ENCODE measurements around the gene GPX6. TPM values are rescaled to one million over a fixed set of nuclear protein-coding genes. Genes with fewer than 3 reads are reported as not detected.
"Not testable (repeated sequence)": the region's sequence is repeated elsewhere in the genome, so short reads cannot be mapped to it uniquely, and the experiment has no call there.

Gene GPX6
- total RNA-seq, 4 donors from 2014 or later: not detected

DNA sequence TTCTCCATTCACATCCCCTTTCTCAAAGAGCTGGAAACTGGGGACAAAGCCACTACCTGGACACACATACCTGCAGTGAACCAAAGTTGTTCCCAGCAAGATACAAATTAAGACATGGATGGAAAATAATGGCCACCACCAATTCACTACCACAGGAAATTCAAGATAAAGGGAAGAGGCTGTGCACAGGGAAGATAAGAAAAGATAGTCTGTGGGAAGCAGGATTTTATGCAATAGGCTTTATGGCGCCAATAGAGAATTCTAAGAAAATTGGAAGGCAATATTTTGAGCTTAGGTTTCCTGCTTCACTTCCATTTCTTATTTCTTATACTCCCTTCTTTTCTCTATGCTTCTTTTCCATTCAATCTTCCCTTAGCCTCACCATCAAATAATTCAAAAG lies 9.9 kb downstream of the GPX6 start:
- Histone ChIP-seq H3K27ac (no peak overlapping the region), H3K27me3 (no peaks in the 10 kb centered on the region), H3K4me3 (replicated peaks in 1 of 3) (no peak overlapping the region), H3K9me3 (no peaks in the 10 kb centered on the region), H3K36me3 (no peaks in the 10 kb centered on the region), H3K4me1 (no peaks in the 10 kb centered on the region)
- 95 to 97% methylated on average over 1 of the region's 1 CpG for WGBS, 2 donors
- no peak for DNase-seq
- TF ChIP-seq POLR2A (IDR thresholded peaks at IDR 0.05): no peak
- TF ChIP-seq, protein P1, sequence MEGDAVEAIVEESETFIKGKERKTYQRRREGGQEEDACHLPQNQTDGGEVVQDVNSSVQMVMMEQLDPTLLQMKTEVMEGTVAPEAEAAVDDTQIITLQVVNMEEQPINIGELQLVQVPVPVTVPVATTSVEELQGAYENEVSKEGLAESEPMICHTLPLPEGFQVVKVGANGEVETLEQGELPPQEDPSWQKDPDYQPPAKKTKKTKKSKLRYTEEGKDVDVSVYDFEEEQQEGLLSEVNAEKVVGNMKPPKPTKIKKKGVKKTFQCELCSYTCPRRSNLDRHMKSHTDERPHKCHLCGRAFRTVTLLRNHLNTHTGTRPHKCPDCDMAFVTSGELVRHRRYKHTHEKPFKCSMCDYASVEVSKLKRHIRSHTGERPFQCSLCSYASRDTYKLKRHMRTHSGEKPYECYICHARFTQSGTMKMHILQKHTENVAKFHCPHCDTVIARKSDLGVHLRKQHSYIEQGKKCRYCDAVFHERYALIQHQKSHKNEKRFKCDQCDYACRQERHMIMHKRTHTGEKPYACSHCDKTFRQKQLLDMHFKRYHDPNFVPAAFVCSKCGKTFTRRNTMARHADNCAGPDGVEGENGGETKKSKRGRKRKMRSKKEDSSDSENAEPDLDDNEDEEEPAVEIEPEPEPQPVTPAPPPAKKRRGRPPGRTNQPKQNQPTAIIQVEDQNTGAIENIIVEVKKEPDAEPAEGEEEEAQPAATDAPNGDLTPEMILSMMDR (IDR thresholded peaks at IDR 0.05): no peak
- intact Hi-C loops (cut with DNase I): no loop called here

DNA sequence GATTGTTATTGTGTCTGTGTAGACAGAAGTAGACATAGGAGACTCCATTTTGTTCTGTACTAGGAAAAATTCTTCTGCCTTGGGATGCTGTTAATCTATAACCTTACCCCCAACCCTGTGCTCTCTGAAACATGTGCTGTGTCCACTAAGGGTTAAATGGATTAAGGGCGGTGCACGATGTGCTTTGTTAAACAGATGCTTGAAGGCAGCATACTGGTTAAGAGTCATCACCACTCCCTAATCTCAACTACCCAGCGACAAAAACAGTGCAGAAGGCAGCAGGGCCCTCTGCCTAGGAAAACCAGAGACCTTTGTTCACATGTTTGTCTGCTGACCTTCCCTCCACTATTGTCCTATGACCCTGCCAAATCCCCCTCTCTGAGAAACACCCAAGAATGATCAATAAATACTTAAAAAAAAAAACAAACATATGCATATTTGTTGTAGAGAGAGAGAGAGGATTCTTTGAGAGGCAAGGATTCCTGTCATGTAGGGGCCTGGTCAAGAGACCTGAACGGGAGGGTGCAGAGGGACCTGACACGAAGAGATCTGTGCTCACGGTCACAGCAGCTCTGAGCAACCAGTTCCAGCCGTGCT lies 12.8 kb downstream of the GPX6 start:
- H3K27me3 ChIP-seq; DNase-seq; H3K4me3 ChIP-seq (replicated peaks in 1 of 3); H3K36me3 ChIP-seq; H3K27ac ChIP-seq; H3K9me3 ChIP-seq; intact Hi-C loops (cut with DNase I); H3K4me1 ChIP-seq: not testable (repeated sequence)
- WGBS, 2 donors: 39 to 46% methylated on average over 7 of the region's 7 CpGs

DNA sequence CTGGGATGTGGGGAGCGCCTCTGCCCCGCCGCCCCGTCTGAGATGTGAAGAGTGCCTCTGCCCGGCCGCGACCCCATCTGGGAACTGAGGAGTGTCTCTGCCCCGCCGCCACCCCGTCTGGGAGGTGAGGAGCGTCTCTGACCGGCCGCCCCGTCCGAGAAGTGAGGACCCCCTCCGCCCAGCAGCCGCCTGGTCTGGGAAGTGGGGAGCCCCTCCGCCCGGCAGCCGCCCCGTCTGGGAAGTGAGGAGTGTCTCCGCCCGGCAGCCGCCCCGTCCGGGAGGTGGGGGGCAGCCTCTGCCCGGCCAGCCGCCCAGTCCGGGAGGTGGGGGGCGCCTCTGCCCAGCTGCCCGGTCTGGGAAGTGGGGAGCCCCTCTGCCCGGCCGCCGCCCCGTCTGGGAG lies 13.5 kb downstream of the GPX6 start:
- 90 to 99% methylated on average over 2 to 25 of the region's 35 CpGs for WGBS, 2 donors
- DNase-seq; H3K36me3 ChIP-seq; H3K27me3 ChIP-seq; H3K4me3 ChIP-seq (replicated peaks in 1 of 3); intact Hi-C loops (cut with DNase I); H3K4me1 ChIP-seq; H3K9me3 ChIP-seq; H3K27ac ChIP-seq: not testable (repeated sequence)

DNA sequence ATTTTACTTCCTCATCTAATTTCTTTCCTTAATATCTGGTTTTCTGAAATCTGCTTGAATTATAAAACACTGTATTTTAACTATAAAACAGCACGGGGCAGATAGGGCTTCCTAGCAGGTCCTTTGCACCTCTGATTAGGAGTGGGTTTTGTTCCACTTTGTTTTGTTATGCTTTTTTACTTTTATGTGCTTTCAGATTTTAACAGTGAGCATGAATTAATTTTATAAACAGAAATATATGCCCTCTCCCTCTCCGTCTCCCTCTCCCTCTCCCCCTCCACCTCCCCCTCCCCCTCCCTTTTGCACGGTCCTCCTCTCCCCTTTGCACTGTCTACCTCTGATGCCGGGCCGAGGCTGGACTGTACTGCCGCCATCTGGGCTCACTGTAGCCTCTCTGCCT lies 14.3 kb downstream of the GPX6 start:
- TF ChIP-seq POLR2A (IDR thresholded peaks at IDR 0.05): no peak
- TF ChIP-seq, protein P1 (IDR thresholded peaks at IDR 0.05): no peak
- intact Hi-C loops (cut with DNase I): no loop called here
- WGBS, 2 donors: 81 to 86% methylated on average over 6 of the region's 6 CpGs
- Histone ChIP-seq H3K27me3 (no peaks in the 10 kb centered on the region), H3K9me3 (no peaks in the 10 kb centered on the region), H3K4me1 (no peaks in the 10 kb centered on the region), H3K36me3 (no peaks in the 10 kb centered on the region), H3K4me3 (replicated peaks in 1 of 3) (no peak overlapping the region), H3K27ac (no peak overlapping the region)
- no peak for DNase-seq

DNA sequence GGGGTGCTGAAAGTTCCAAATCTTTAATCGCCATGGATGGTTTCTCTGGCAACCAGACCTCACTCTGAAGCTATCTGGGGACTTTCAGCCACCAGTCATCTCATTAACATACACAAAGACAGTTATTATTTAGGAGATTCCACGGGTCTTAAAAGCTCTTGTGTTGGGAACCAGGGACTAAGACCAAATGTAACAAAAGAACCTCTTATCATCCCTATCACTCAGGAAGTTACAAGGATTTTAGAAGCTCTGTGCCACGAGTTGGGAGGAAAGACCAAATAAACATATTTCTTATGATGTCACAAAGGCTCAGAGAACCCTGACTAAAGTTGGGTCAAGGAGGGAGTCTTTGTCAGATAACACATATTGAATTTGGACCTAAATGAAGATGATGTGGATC lies 17.7 kb downstream of the GPX6 start:
- TF ChIP-seq POLR2A (IDR thresholded peaks at IDR 0.05): no peak
- TF ChIP-seq, protein P1 (IDR thresholded peaks at IDR 0.05): no peak
- intact Hi-C loops (cut with DNase I): no loop called here
- H3K4me1 ChIP-seq: no peaks in the 10 kb centered on the region
- H3K27me3 ChIP-seq: no peaks in the 10 kb centered on the region
- no peaks in the 10 kb centered on the region for H3K9me3 ChIP-seq
- WGBS, 2 donors: 32 to 36% methylated on average over 3 of the region's 3 CpGs
- H3K27ac ChIP-seq: no peak overlapping the region
- H3K4me3 ChIP-seq (replicated peaks in 1 of 3): no peak overlapping the region
- no peak for DNase-seq
- no peaks in the 10 kb centered on the region for H3K36me3 ChIP-seq

DNA sequence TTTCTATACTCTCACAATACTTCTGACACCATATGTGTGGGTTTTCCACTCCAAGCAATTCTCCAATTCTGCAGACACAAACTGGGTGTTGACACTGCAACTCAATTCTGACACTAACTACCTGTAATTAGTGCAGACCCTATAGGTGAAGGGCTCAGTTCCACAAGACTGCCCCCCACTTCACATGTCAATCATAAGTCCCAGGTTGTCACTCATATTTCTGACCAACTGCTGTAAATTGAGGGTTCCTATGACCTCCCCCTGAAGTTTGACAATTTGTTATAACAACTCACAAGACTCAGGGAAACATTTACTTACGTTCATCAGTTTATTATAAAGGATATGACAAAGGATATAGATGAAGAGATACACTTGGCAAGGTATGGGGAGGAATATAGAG lies 18.3 kb downstream of the GPX6 start:
- no peaks in the 10 kb centered on the region for H3K4me1 ChIP-seq
- 69 to 85% methylated on average over 1 of the region's 1 CpG for WGBS, 2 donors
- H3K4me3 ChIP-seq (replicated peaks in 1 of 3): no peak overlapping the region
- no peaks in the 10 kb centered on the region for H3K36me3 ChIP-seq
- no peak overlapping the region for H3K27ac ChIP-seq
- no peaks in the 10 kb centered on the region for H3K9me3 ChIP-seq
- TF ChIP-seq, protein P1 (IDR thresholded peaks at IDR 0.05): no peak
- TF ChIP-seq POLR2A (IDR thresholded peaks at IDR 0.05): no peak
- no peaks in the 10 kb centered on the region for H3K27me3 ChIP-seq
- DNase-seq: no peak
- intact Hi-C loops (cut with DNase I): no loop called here

Data from thyroid gland (tissue), 4 donors.